22Rv1 (cell line): ENCODE measurements around the gene DCAF10.
"Not testable (repeated sequence)": the region's sequence is repeated elsewhere in the genome, so short reads cannot be mapped to it uniquely, and the experiment has no call there.

Experiments used
- H3K27ac ChIP-seq: fragments of 450-650 bp; 2 replicates; pipeline ENCODE4 v1.5.1; 2017
- CTCF ChIP-seq: fragments of 450-650 bp; IDR thresholded peaks from 2 replicates; pipeline ENCODE4 v1.5.1; 2017; ENCODE audit warnings: mild to moderate bottlenecking
- ZFX ChIP-seq: fragments of 450-650 bp; IDR thresholded peaks from 2 replicates; pipeline ENCODE4 v1.6.1; 2017; ENCODE audit warnings: antibody characterized with exemption, borderline replicate concordance

Gene DCAF10

GRCh38 chr9:37796232-37796631 lies 4.4 kb upstream of the DCAF10 start:
- TF ChIP-seq CTCF (no peak), ZFX (no peak)
- no peak overlapping the region for H3K27ac ChIP-seq

GRCh38 chr9:37798677-37799076 lies 1.9 kb upstream of the DCAF10 start:
- H3K27ac ChIP-seq, result no peak overlapping the region
- no peak for TF ChIP-seq CTCF
- TF ChIP-seq ZFX, result no peak

GRCh38 chr9:37801287-37801850 lies 772 bp downstream of the DCAF10 start:
- no peak for TF ChIP-seq ZFX
- TF ChIP-seq CTCF, result no peak
- peak overlapping the region; percentile 75 for H3K27ac ChIP-seq

GRCh38 chr9:37801959-37802711 lies 1.5 kb downstream of the DCAF10 start:
- H3K27ac ChIP-seq, result peak overlapping the region; percentile 75
- TF ChIP-seq CTCF (no peak), ZFX (no peak)

- no peak overlapping the region for H3K27ac ChIP-seq
- TF ChIP-seq ZFX, result no peak
- TF ChIP-seq CTCF, result no peak
These were observed 5.7 kb downstream of the DCAF10 start for GRCh38 chr9:37806271-37806670.

- not testable (repeated sequence) for H3K27ac ChIP-seq
These were observed 9.1 kb downstream of the DCAF10 start for GRCh38 chr9:37809676-37810075.

GRCh38 chr9:37811906-37812476 lies 11.4 kb downstream of the DCAF10 start:
- no peak overlapping the region for H3K27ac ChIP-seq

More at GRCh38 chr9:37811906-37812476, 11.4 kb downstream of the DCAF10 start:
- no peak for TF ChIP-seq CTCF
- no peak for TF ChIP-seq ZFX
